Large intestine (tissue), 3 donors: Measurements from ENCODE around the gene STARD7. TPM values are rescaled to one million over a fixed set of nuclear protein-coding genes. Genes with fewer than 3 reads are reported as not detected.

Source experiments
- DNase-seq, 2 donors: peaks; one replicate each; pipeline versions ENCODE4 v3.0.0 to v3.0.0-alpha.2; 2013
- H3K27ac ChIP-seq: one replicate; pipeline ENCODE4 v1.5.1; 2013; ENCODE audit warnings: low read length
- H3K27me3 ChIP-seq: 2 replicates; pipeline ENCODE4 v1.6.1; 2013; ENCODE audit warnings: low read length; ENCODE audit not compliant: control insufficient read depth, insufficient read depth
- H3K36me3 ChIP-seq: 2 replicates; pipeline ENCODE4 v1.6.1; 2013; ENCODE audit warnings: low read length; ENCODE audit not compliant: control insufficient read depth, insufficient read depth
- H3K4me1 ChIP-seq: one replicate; pipeline ENCODE4 v1.6.1; 2013; ENCODE audit warnings: low read length; ENCODE audit not compliant: control insufficient read depth, insufficient read depth
- H3K4me3 ChIP-seq: one replicate; pipeline ENCODE4 v1.5.1; 2013; ENCODE audit warnings: low read length
- H3K9me3 ChIP-seq: one replicate; pipeline ENCODE4 v1.6.1; 2013; ENCODE audit warnings: mild to moderate bottlenecking, low read depth, low read length, moderate library complexity; ENCODE audit not compliant: control insufficient read depth
- WGBS: methylation state at CpG from one replicate; pipeline ENCODE4 v1.1.5; 2013; ENCODE audit warnings: low lambda C conversion rate; ENCODE audit not compliant: insufficient coverage; 5-methylcytosine and 5-hydroxymethylcytosine counted together
- polyA plus RNA-seq: library from polyadenylated mRNA; unstranded; fragments of 120-200 nt; gene quantifications from one replicate; pipeline ENCODE4 v1.2.1, GENCODE V29; 2013

Gene STARD7
- polyA plus RNA-seq, 1 donor: 121 TPM

DNA sequence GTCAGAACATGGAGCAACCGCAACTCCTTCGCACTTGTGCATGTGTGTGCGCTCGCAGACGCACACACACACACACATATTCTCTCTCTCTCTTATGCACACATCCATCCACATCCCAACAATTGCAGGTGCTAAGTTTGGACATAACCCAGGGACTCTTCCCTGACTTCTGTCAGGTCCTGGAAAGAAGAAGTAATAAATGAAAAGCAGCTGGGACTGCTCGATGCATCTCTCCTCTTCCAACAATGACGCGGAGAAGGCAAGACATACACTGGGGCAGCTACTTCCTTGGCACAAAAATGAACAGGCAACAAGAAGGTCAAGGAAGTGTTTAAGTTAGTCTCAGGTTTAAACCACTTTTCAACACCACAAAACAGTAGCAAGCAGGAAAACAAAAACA is 23.6 kb downstream of the STARD7 start:
- no peak overlapping the region for H3K27ac ChIP-seq
- no CpG with 5 or more reads among the region's 8 CpGs for WGBS
- H3K4me1 ChIP-seq: peaks cover 9% of the 10 kb centered on the region
- no peak overlapping the region for H3K4me3 ChIP-seq
- DNase-seq: no peak
- H3K36me3 ChIP-seq: peaks cover 45% of the 10 kb centered on the region
- H3K27me3 ChIP-seq: no peaks in the 10 kb centered on the region
- no peaks in the 10 kb centered on the region for H3K9me3 ChIP-seq

DNA sequence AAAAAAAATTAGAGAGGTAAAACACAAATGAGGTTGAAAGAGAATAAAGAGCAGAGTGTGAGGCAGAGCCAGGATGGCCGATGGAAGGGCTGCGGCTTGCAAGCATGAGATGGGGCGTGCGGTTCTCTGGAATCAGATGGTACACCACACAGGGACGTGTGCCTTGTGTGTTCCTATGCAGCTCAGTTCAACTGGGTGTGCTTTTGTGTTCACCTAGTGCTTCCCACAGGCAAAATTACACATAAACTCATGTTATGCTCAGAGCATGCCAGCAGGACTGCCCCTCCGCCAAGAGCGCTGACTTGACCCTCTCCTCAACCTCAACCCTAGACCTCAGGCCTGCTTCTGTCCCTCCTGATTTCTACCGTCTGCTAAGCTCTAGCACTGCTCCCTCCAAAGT is 24.4 kb downstream of the STARD7 start:
- Histone ChIP-seq H3K9me3 (no peaks in the 10 kb centered on the region), H3K27ac (no peak overlapping the region), H3K4me3 (no peak overlapping the region), H3K27me3 (no peaks in the 10 kb centered on the region), H3K4me1 (peaks cover 9% of the 10 kb centered on the region), H3K36me3 (peaks cover 41% of the 10 kb centered on the region)
- DNase-seq: no peak
- no CpG with 5 or more reads among the region's 8 CpGs for WGBS

DNA sequence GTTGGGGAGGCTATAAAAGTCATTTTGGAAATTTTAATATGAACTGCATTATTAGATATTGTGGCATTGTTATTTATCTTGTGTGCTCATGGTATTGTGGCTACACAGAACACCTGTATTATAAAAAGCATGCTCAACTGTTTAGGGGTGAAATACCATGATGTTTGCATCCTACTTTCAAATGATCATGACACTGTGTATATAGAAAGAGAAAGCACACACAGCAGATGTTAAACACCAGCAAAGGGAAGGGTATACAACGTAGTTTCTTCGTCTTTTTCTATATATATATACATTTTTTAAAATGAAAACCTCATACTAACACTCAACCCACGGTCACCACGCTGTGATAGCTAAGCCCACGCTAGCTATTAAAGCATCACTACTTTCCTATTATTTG is 27.1 kb downstream of the STARD7 start:
- no CpG with 5 or more reads among the region's 5 CpGs for WGBS
- DNase-seq: no peak
- Histone ChIP-seq H3K9me3 (no peaks in the 10 kb centered on the region), H3K27ac (no peak overlapping the region), H3K4me3 (no peak overlapping the region), H3K4me1 (peaks cover under 1% of the 10 kb centered on the region), H3K27me3 (no peaks in the 10 kb centered on the region), H3K36me3 (peaks cover 28% of the 10 kb centered on the region)

DNA sequence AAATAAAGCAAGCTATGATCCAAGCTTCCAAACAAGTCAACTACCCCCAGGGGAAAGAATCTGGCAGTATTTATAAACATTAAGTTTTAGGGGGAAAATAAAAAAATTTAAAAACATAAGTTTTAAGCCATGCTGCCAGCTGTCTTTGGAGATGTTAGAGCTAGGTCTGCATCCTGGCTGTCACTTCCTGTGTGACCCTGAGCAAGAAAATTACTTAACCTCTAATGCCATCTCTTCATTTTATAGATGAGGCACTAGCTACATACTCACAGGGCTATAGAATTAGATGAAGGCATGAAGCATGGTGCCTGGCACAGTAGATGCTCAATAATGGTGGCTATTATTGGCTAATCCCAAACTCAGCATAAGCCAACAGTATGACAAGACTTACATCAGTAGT is 28.1 kb downstream of the STARD7 start:
- DNase-seq: no peak
- H3K36me3 ChIP-seq: peaks cover 17% of the 10 kb centered on the region
- no peaks in the 10 kb centered on the region for H3K9me3 ChIP-seq
- H3K27ac ChIP-seq: no peak overlapping the region
- no peaks in the 10 kb centered on the region for H3K27me3 ChIP-seq
- H3K4me3 ChIP-seq: no peak overlapping the region
- no peaks in the 10 kb centered on the region for H3K4me1 ChIP-seq

DNA sequence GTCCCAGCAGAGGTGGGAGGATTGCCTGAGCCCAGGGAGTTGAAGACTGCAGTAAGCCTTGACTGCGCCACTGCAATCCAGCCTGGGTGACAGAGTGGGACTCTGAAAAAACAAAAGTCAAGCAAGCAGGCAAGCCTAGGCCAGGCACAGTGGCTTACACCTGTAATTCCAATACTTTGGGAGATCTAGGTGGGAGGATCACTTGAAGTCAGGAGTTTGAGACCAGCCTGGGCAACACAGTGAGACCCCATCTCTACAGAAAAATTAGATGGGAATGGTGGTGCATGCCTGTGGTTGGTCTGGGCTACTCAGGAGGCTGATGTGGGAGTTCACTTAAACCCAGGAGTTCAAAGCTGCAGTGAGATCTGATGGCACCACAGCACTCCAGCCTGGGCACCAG is 28.6 kb downstream of the STARD7 start:
- no peak for DNase-seq
- Histone ChIP-seq H3K4me1 (no peaks in the 10 kb centered on the region), H3K9me3 (no peaks in the 10 kb centered on the region), H3K36me3 (peaks cover 12% of the 10 kb centered on the region), H3K27ac (no peak overlapping the region), H3K4me3 (no peak overlapping the region), H3K27me3 (no peaks in the 10 kb centered on the region)
- WGBS: no CpG with 5 or more reads among the region's 1 CpG

DNA sequence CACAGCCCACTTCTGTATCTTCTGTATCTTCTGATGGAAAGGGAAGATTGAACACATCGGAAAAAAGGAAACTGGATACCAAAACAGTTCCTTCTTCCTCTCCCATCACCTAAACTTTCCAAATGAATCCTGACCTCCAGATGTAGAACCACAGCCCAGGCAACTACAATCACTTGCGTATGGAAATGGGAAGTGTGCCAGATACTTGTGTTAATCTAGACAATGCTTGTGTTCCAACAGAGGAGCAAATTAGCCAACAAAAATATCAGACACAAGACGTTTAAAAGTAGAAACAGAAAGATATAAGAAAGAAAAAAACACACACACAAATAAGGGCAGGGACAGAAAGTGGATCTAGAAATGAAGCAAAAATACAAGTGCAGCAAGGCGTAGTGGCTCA is 32.0 kb downstream of the STARD7 start:
- Histone ChIP-seq H3K36me3 (no peaks in the 10 kb centered on the region), H3K27me3 (no peaks in the 10 kb centered on the region), H3K27ac (no peak overlapping the region), H3K9me3 (no peaks in the 10 kb centered on the region), H3K4me3 (no peak overlapping the region), H3K4me1 (no peaks in the 10 kb centered on the region)
- DNase-seq: no peak
- 75% methylated on average over 2 of the region's 4 CpGs for WGBS

DNA sequence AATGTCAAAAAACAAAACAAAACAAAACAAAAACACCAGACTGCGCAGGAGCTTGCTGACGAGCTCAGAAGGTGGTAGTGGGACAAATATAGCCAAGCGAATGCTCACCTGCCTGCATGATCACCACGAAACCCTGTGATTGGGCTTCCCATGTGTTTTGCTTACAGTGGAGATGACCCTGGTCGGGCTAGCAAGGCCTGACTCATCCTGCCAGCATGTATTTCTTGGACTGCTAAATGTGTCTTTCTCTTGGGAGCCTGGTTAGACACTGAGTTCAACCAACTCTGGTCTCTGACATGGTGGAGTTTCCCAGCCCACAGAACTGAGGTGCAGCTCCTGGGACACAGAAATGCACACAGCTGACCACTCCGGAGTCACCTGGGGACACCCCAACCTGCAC is 32.7 kb downstream of the STARD7 start:
- WGBS: no CpG with 5 or more reads among the region's 6 CpGs
- no peaks in the 10 kb centered on the region for H3K4me1 ChIP-seq
- H3K36me3 ChIP-seq: no peaks in the 10 kb centered on the region
- no peak overlapping the region for H3K4me3 ChIP-seq
- H3K27me3 ChIP-seq: no peaks in the 10 kb centered on the region
- no peaks in the 10 kb centered on the region for H3K9me3 ChIP-seq
- no peak overlapping the region for H3K27ac ChIP-seq
- no peak for DNase-seq

DNA sequence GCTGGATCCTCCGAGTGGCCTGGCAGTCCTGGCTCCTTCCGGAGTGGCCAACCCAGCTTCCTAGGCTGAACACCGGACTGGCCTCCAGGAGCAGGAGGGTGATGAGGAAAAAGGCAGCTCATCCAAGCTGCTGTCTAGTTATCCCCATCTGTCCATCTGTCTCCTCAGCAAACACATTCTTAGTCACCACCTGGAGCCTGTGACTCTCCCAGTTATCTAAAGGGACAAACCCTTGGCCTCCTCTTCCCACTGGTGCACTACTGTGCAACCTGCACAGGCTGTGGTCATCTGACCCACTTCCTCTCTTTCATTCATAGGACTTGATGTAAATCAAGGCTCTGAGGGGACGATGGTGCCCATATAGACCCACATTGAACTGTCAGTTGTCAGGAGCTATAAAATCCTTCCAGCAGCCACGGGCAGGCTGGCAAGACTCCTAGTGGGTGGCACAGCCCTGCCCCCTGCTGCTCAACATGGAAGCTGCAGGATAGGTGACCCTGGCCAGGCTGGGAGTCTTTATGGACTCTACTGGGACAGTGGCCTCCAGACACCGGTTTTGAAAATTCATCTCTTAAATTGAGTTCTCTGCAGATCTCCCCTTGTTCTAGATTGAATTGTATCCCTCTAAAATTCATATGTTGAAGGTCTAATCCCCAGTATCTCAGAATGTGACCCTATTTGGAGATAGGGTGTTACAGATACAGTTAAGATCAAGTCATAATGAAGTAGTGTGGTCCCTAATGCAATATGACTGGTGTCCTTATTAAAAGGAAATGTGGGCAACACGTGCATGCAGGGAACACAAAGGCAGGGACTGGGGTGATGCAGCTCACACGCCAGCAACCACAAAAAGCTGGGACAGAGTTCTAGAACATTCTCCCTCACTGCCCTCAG is 34.1 kb downstream of the STARD7 start:
- Histone ChIP-seq H3K4me3 (no peak overlapping the region), H3K9me3 (no peaks in the 10 kb centered on the region), H3K4me1 (no peaks in the 10 kb centered on the region), H3K36me3 (no peaks in the 10 kb centered on the region), H3K27me3 (no peaks in the 10 kb centered on the region), H3K27ac (no peak overlapping the region)
- DNase-seq: peak; percentile 57 to 68
- WGBS: no CpG with 5 or more reads among the region's 8 CpGs

DNA sequence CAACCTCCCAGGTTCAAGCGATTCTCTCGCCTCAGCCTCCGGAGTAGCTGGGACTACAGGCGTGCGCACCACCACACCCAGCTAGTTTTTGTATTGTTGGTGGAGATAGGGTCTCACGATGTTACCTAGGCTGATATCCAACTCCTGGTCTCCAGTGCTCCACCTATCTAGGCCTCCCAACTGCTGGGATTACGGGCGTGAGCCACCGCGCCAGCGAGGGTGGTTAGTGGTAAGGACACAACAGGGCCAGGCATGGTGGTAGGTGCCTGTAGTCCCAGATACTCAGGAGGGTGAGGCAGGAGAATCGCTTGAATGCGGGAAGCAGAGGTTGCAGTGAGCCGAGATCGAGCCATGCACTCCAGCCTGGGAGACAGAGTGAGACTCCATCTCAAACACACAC is 36.8 kb downstream of the STARD7 start:
- Histone ChIP-seq H3K4me1 (no peaks in the 10 kb centered on the region), H3K9me3 (no peaks in the 10 kb centered on the region), H3K27ac (no peak overlapping the region), H3K36me3 (no peaks in the 10 kb centered on the region), H3K27me3 (no peaks in the 10 kb centered on the region), H3K4me3 (no peak overlapping the region)
- WGBS: 100% methylated on average over 1 of the region's 15 CpGs
- no peak for DNase-seq

DNA sequence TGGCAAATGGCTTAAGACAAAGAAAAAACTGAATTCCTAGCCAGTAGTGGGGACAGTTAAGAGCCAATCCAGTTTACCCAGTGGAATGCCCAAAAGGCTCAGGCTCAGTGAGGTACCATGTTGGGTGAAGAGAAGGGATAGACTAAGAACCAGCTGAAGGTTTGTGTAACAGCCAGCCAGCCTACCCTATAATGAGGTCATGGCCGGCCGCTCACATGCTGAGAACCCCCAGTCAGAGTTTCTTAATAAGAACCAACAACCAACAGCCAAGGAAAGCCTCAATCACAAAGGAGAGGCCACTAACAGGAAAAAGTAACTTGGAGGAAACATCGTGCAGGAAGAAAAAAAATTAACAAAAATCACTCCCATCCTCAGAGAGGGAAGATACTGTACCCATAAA is 38.0 kb downstream of the STARD7 start:
- H3K27ac ChIP-seq: no peak overlapping the region
- no peaks in the 10 kb centered on the region for H3K27me3 ChIP-seq
- H3K4me3 ChIP-seq: no peak overlapping the region
- H3K9me3 ChIP-seq: no peaks in the 10 kb centered on the region
- no peaks in the 10 kb centered on the region for H3K4me1 ChIP-seq
- H3K36me3 ChIP-seq: no peaks in the 10 kb centered on the region
- no peak for DNase-seq
- 88% methylated on average over 1 of the region's 3 CpGs for WGBS

DNA sequence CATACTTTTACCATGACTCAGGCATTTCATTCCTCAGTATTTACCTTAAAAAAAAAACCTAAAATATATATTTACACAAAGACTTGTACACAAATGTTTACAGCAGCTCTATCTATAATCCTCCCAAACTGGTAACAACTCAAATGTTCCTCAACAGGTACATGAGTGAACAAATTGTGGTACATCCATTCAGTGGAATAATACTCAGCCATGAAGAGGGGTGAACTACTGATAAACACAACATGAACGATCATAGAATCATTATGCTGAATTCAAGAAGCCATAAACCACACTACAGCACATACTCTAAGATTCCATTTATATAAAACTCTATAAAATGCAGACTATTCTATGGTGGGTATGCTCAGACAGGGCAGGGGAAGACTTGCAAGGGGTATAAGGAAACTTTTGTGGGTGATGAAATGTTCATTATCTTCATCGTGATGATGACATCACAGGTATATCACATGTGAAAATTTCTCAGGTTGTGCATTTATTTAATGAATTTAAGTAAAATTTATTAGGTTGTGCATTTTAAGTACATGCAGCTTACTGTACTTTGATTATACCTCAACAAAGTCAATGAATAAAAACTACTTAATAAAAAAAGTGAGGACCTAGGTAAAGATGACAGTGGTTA is 38.6 kb downstream of the STARD7 start:
- Histone ChIP-seq H3K27ac (no peak overlapping the region), H3K36me3 (no peaks in the 10 kb centered on the region), H3K27me3 (no peaks in the 10 kb centered on the region), H3K4me1 (no peaks in the 10 kb centered on the region), H3K9me3 (no peaks in the 10 kb centered on the region), H3K4me3 (no peak overlapping the region)
- DNase-seq: no peak
- no CpG with 5 or more reads among the region's 2 CpGs for WGBS
